Muscle of leg (tissue), 11 donors: ENCODE data around the gene LSAMP. TPM values are rescaled to one million over a fixed set of nuclear protein-coding genes. Genes with fewer than 3 reads are reported as not detected.

ENCODE experiments used
- DNase-seq: peaks from one replicate; pipeline ENCODE4 v3.0.0; 2013
- H3K27ac ChIP-seq: one replicate; pipeline ENCODE4 v1.5.1; 2013; ENCODE audit warnings: mild to moderate bottlenecking, low read length, control low read depth
- H3K27me3 ChIP-seq: one replicate; pipeline ENCODE4 v1.6.1; 2013; ENCODE audit warnings: low read length; ENCODE audit not compliant: control insufficient read depth, insufficient read depth
- H3K36me3 ChIP-seq: one replicate; pipeline ENCODE4 v1.6.1; 2013; ENCODE audit warnings: low read length; ENCODE audit not compliant: control insufficient read depth, insufficient read depth
- H3K4me1 ChIP-seq: one replicate; pipeline ENCODE4 v1.6.1; 2013; ENCODE audit warnings: low read length; ENCODE audit not compliant: control insufficient read depth, insufficient read depth
- H3K4me3 ChIP-seq: one replicate; pipeline ENCODE4 v1.5.1; 2013; ENCODE audit warnings: low read length, control low read depth
- H3K9me3 ChIP-seq: replicated peaks from 2 replicates; pipeline ENCODE4 v1.6.1; 2013; ENCODE audit warnings: low read depth, low read length; ENCODE audit not compliant: control insufficient read depth
- WGBS: methylation state at CpG from one replicate; pipeline ENCODE4 v1.1.5; 2013; ENCODE audit warnings: missing lambda C conversion rate; ENCODE audit not compliant: insufficient coverage; 5-methylcytosine and 5-hydroxymethylcytosine counted together
- polyA plus RNA-seq, 8 donors: library from polyadenylated mRNA; unstranded; fragments of 120-200 nt; gene quantifications; one replicate each; pipeline versions ENCODE4 v1.2.1 to v1.2.3, GENCODE V29; 2013; ENCODE audit warnings: inconsistent platforms in 1 of 8, low replicate concordance in 1 of 8; ENCODE audit not compliant: insufficient read length in 8 of 8, insufficient read depth in 1 of 8
- total RNA-seq: library from RNA; stranded (reverse); fragments of 120-200 nt; gene quantifications from one replicate; pipeline ENCODE4 v1.2.4, GENCODE V29; 2013

The LSAMP gene
- total and polyA plus RNA-seq, 9 donors = 3.5 to 13.4 (median 6.3) TPM

DNA sequence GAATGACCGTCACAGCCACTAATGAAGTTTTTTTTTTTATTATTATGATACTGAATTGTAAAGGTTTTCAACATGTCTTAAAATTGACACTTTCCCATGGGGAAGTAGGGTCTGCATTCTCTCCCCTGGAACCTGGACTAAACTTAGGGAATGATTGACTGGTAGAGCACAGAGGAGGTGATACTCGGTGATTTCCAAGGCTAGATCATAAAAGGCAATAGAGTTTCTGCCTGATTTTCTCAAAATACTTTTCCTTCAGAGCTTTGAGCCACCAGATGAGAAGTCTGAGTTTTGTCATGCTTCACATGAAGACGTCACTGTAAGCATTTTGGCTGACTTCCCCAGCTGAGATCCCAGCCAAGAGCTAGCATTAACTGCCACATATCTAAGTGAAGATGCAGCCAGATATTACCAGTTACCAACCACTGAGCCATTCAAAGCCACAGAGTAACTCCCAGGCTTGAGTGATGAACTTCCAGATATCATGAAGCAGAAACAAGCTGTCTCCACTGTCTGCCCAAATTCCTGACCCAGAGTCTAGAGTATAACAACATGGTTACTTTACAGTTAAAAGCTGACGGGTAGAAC is 105.8 kb downstream of the LSAMP start:
- no peak overlapping the region for H3K4me3 ChIP-seq
- H3K4me1 ChIP-seq = no peaks in the 10 kb centered on the region
- no peaks in the 10 kb centered on the region for H3K9me3 ChIP-seq
- no peaks in the 10 kb centered on the region for H3K36me3 ChIP-seq
- peak; percentile 63 for DNase-seq
- H3K27me3 ChIP-seq = no peaks in the 10 kb centered on the region
- no peak overlapping the region for H3K27ac ChIP-seq
- WGBS = 25% methylated on average over 1 of the region's 4 CpGs

DNA sequence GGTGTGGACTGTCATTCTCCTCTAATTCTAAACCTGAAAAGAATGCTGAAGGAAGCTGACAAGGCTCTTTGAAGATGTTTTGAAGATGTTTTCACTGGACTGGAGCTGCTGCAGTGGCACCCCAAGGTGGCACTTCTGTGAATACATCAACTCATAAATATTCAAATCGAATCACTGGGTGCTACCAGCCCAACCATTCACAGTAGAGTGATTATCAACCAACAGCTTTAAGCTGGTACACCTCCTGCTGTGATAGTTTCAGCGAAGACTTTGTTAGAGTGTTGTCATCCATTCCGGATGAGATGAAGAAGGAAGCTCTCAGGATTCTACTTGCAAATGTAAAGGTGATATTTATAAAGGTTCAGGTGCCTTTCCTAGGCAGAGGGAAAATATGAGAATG is 106.6 kb downstream of the LSAMP start:
- no peaks in the 10 kb centered on the region for H3K9me3 ChIP-seq
- 71% methylated on average over 2 of the region's 3 CpGs for WGBS
- no peak for DNase-seq
- no peaks in the 10 kb centered on the region for H3K36me3 ChIP-seq
- no peak overlapping the region for H3K4me3 ChIP-seq
- no peaks in the 10 kb centered on the region for H3K27me3 ChIP-seq
- H3K4me1 ChIP-seq = no peaks in the 10 kb centered on the region
- H3K27ac ChIP-seq = no peak overlapping the region

- Histone ChIP-seq H3K27me3 (no peaks in the 10 kb centered on the region), H3K4me1 (no peaks in the 10 kb centered on the region), H3K9me3 (no peaks in the 10 kb centered on the region), H3K36me3 (no peaks in the 10 kb centered on the region), H3K27ac (no peak overlapping the region), H3K4me3 (no peak overlapping the region)
- no peak for DNase-seq
- WGBS = no CpG with 5 or more reads among the region's 1 CpG
Observed at GRCh38 chr3:116337229-116337628, 108.1 kb downstream of the LSAMP start.

DNA sequence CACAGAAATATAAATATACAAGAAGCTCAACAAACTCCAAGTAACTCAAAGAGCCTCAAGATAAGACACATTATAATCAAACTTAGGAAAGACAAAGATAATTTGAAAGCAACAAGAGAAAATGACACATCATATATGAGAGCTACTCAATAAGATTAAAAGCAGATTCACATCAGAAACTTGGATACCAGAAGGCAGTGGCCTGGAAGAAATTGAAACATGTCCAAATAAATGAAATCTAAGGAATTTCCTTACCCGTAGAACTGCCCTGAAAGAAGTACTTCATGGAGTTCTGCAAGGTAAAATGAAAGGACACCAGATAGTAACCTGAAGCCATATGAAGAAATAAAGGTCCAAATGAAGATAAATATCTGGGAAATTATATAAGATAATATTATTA is 113.9 kb downstream of the LSAMP start:
- no peaks in the 10 kb centered on the region for H3K36me3 ChIP-seq
- no peaks in the 10 kb centered on the region for H3K27me3 ChIP-seq
- no peak overlapping the region for H3K4me3 ChIP-seq
- no peak overlapping the region for H3K27ac ChIP-seq
- DNase-seq = no peak
- WGBS = no CpG with 5 or more reads among the region's 1 CpG
- no peaks in the 10 kb centered on the region for H3K9me3 ChIP-seq
- H3K4me1 ChIP-seq = no peaks in the 10 kb centered on the region

- Histone ChIP-seq H3K27ac (no peak overlapping the region), H3K36me3 (no peaks in the 10 kb centered on the region), H3K4me3 (no peak overlapping the region), H3K27me3 (no peaks in the 10 kb centered on the region), H3K9me3 (no peaks in the 10 kb centered on the region), H3K4me1 (no peaks in the 10 kb centered on the region)
- no CpG with 5 or more reads among the region's 2 CpGs for WGBS
- no peak for DNase-seq
Observed at GRCh38 chr3:116322750-116323375, 122.4 kb downstream of the LSAMP start.

DNA sequence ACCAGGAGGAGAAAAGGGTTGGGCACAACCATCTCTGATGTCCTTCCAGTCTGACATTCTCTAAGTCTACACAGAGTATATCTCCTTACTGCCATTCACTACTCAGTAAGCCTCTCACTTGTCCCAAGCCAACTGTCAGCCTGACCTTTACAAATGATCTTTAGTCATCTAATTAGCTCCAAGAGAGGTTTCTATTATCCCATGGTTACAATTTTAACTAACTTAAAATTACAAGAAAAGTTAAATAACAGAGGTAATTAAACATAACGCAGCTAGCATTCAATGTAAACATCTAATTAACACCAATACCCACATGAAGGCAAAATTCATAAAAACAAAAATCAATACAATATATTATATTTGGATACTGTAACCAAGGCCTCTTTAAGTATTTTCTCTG is 126.9 kb downstream of the LSAMP start:
- no CpG with 5 or more reads among the region's 1 CpG for WGBS

DNA sequence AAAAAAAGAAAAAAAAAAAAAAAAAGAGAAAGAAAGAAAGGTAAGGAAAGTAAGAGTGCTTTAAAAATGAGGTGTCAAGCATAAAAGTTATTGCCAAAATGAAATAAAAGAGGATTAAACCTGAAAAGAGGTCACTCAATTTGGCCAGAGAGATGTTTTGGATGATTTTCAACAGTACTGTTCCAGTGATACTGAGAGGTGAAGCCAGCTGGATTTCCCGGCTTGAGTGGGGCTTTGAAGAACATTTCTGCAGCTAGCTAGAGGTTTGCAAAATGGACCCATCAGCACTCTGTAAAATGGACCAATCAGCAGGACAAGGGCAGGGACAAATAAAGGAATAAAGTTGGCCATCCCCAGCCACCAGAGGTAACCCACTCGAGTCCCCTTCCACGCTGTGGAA is 128.5 kb downstream of the LSAMP start:
- Histone ChIP-seq H3K27me3 (no peaks in the 10 kb centered on the region), H3K27ac (no peak overlapping the region), H3K4me3 (no peak overlapping the region), H3K9me3 (no peaks in the 10 kb centered on the region), H3K4me1 (no peaks in the 10 kb centered on the region), H3K36me3 (no peaks in the 10 kb centered on the region)
- 70% methylated on average over 3 of the region's 3 CpGs for WGBS
- DNase-seq = peak; percentile 50

More for the DNA sequence above, 126.9 kb downstream of the LSAMP start:
- Histone ChIP-seq H3K9me3 (no peaks in the 10 kb centered on the region), H3K4me1 (no peaks in the 10 kb centered on the region), H3K36me3 (no peaks in the 10 kb centered on the region), H3K4me3 (no peak overlapping the region), H3K27ac (no peak overlapping the region), H3K27me3 (no peaks in the 10 kb centered on the region)
- no peak for DNase-seq

- H3K9me3 ChIP-seq = no peaks in the 10 kb centered on the region
- no CpG with 5 or more reads among the region's 3 CpGs for WGBS
Observed at GRCh38 chr3:116314476-116314875, 130.8 kb downstream of the LSAMP start.

GRCh38 chr3:116306720-116307119 is 138.6 kb downstream of the LSAMP start:
- Histone ChIP-seq H3K4me3 (no peak overlapping the region), H3K27ac (no peak overlapping the region), H3K27me3 (no peaks in the 10 kb centered on the region), H3K36me3 (no peaks in the 10 kb centered on the region), H3K9me3 (no peaks in the 10 kb centered on the region), H3K4me1 (no peaks in the 10 kb centered on the region)
- no CpG with 5 or more reads among the region's 2 CpGs for WGBS
- DNase-seq = no peak

More at GRCh38 chr3:116314476-116314875, 130.8 kb downstream of the LSAMP start:
- Histone ChIP-seq H3K4me3 (no peak overlapping the region), H3K36me3 (no peaks in the 10 kb centered on the region), H3K4me1 (no peaks in the 10 kb centered on the region), H3K27me3 (no peaks in the 10 kb centered on the region), H3K27ac (no peak overlapping the region)
- peak; percentile 11 for DNase-seq

DNA sequence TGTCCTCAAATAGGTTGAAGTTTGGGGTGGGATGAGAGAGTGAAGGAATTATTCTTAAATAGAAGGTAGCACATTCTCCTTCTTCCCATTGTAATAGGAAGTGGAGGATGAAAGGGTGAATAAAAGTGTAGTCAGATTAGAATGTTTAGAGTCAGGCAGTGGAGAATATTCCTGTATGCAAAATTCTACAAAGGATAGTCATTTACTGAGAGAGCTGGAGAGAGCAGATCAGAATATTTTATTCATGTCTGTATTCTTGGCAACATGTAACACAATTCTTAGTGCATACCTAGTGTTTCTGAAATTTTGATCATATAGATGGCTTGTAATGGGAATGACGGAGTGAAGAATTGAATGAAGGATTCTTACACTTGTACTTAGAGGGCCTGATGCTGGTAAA is 139.1 kb downstream of the LSAMP start:
- DNase-seq = no peak
- Histone ChIP-seq H3K27ac (no peak overlapping the region), H3K36me3 (no peaks in the 10 kb centered on the region), H3K27me3 (no peaks in the 10 kb centered on the region), H3K4me3 (no peak overlapping the region), H3K4me1 (no peaks in the 10 kb centered on the region), H3K9me3 (no peaks in the 10 kb centered on the region)
- WGBS = no CpG with 5 or more reads among the region's 1 CpG
